Iris pigment epithelial cell (primary cell): ENCODE data around the gene KLC3.

Experiments used
- DNase-seq: peaks from one replicate; pipeline ENCODE4 v3.0.0-alpha.2; 2011; ENCODE audit warnings: low read depth

Gene KLC3

GRCh38 chr19:45349126-45349415 is 8.5 kb downstream of the KLC3 start:
- no peak for DNase-seq

DNA sequence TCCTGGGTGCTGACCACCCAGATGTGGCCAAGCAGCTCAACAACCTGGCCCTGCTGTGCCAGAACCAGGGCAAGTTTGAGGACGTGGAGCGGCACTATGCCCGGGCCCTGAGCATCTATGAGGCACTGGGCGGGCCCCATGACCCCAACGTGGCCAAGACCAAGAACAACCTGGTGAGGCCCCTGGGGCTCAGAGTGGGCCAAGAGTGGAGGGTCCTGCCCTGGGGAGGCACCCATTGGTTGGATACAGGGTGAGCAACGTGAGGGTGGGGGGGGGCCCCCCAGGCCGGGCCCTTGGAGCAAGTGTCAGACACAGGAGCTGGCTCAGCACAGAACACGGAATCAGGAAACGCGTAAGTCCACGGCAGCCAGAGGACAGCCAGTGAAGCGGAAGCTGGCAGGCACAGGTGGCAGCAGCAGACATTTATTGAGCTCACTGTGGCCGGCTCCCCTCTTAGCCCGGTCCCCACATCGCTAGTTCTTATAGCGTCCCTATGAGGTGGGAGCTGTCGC is 8.9 kb downstream of the KLC3 start:
- DNase-seq = no peak

DNA sequence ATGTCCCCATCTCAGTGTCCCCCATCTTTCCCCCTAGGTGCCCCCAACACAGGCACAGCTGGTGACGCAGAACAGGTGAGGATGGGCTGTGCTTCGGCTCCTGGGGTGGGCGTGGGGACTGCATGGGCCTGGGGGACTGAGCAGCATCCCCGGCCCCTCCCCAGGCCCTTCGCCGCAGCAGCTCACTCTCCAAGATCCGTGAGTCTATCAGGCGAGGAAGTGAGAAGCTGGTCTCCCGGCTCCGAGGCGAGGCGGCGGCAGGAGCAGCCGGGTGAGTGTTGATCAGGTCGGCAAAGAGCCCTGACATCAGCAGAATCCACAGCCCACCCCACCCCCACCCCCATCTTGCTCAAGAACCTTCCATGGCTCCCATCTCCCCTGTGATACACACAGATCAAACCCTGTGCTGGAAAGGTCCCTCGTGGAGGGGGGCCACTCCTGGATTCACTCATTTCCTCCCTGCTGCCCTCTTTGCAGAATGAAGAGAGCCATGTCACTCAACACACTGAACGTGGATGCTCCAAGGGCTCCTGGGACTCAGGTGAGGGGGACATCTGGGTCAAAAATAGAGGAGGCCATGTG is 10.0 kb downstream of the KLC3 start:
- DNase-seq = no peak

- no peak for DNase-seq
These were observed 10.9 kb downstream of the KLC3 start for GRCh38 chr19:45351401-45351952.

DNA sequence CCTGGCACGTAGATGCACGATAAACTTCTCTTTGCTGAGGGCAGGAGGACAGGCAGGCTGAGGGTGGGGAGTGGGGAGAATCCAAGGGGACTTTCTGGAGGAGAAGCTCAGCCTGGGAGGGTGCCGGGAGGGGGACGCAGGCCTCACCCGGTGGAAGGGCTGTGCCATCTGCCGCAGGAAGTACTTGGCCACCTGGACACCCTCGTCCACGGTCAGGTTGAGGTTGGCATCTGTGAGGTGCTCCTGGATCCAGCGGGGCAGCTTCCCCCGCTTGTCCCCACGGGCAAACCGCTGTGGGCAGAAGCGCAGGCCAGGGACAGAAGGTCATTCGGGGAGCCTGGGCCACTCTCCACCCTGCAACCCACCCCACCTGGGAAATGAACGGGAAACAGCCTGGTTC is 11.5 kb downstream of the KLC3 start:
- DNase-seq = no peak

GRCh38 chr19:45352471-45352870 is 11.9 kb downstream of the KLC3 start:
- DNase-seq = no peak

DNA sequence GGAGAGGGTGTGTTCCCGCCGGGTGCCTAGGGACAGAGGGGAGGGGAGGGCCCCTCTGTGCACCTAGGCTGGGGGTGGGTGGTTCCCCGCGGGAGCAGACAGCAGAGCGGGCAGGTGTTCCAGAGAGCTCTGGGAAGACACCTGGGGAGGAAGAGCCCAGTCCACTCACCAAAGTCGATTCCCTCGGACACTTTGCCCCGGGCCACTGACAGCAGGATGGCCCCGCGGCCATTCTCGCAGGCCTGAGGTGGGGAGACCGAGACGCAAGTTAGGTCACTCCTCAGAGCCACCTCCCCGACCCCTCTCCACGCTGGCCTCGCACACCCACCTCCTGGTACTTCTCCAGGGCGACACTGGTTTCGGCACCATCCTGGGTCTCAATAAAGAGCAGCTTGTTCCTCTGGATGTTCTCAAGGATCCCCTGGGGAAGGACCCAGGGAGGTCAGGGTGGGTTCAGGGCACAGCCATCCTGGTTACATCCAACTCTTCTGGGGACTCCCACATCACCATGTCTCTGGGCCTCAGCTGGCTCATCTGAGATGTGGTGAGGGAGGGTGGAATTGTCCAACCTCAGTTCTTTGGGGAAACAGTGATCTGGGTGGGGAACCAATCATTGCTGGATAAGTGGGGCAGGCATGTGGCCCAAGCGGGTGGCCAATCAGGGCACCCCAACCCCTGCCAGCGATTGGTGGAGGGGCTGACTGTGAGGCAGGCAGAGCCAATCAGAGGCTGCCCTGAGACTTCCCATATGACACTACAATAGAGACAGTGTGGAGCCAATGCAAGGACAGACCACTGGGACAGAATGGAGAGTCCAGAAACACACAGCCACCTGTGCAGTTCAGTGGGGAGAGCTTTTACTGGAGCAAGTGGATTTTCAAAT is 12.6 kb downstream of the KLC3 start:
- peak; percentile 15 for DNase-seq

- DNase-seq = no peak
These were observed 13.8 kb downstream of the KLC3 start for GRCh38 chr19:45354241-45354842.

- no peak for DNase-seq
These were observed 14.9 kb downstream of the KLC3 start for GRCh38 chr19:45355402-45355801.

DNA sequence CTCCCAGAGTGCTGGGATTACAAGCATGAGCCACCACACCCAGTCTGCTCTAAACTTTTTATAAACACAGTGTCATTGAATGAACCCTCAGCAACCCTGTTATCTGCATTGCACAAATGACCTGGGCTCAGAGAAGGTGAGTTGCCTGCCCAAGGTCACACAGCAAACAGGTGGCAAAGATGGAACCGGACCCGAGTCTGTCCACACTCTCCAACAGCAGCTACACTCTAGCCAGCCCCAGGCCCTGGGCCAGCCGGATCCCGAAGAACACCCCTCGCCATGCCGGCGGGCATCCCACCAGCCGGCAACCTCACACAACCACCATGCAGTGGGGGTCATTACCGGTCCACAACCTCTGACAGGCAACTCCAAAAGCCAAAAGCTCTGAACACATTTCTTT is 15.4 kb downstream of the KLC3 start:
- no peak for DNase-seq

- DNase-seq = no peak
These were observed 16.4 kb downstream of the KLC3 start for GRCh38 chr19:45356760-45357444.

GRCh38 chr19:45357445-45357783 is 16.9 kb downstream of the KLC3 start:
- no peak for DNase-seq

GRCh38 chr19:45358213-45358792 is 17.8 kb downstream of the KLC3 start:
- DNase-seq = no peak

DNA sequence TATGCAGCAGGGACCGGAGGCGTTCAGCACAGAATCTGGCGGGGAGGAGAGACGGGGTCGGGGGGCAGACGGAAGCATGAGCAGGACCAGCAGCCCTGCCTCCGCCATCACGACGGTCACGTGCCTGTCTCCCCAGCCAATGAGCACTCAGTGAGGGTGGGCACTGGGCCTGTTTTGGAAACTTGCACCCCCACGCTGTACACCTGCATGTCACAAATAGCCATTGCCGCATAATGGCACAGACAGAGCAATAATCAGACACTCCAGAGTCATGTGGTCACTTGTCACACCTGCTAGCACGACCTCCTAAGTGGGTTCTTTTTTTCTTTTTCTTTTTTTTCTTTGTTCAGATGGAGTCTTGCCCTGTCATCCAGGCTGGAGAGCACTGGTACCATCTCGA is 21.1 kb downstream of the KLC3 start:
- no peak for DNase-seq

DNA sequence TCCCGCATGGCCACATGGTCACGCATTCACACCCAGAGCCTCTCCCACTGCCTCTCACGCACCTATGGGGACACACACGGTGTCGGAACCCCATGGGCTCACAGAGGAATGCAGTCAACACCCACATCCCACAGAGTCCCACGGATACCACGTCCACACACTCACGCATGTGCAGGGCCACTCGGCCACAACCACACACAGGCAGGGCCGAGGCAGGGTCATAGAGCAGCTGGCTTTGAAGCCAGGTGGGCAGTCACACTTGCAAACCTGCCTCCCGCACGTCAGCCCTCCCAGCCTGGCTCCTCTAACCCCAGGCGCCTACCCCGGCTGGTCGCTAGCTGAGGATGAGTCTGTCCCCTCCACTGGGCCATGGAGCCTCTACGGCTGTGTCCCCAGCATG is 21.7 kb downstream of the KLC3 start:
- DNase-seq = no peak

DNA sequence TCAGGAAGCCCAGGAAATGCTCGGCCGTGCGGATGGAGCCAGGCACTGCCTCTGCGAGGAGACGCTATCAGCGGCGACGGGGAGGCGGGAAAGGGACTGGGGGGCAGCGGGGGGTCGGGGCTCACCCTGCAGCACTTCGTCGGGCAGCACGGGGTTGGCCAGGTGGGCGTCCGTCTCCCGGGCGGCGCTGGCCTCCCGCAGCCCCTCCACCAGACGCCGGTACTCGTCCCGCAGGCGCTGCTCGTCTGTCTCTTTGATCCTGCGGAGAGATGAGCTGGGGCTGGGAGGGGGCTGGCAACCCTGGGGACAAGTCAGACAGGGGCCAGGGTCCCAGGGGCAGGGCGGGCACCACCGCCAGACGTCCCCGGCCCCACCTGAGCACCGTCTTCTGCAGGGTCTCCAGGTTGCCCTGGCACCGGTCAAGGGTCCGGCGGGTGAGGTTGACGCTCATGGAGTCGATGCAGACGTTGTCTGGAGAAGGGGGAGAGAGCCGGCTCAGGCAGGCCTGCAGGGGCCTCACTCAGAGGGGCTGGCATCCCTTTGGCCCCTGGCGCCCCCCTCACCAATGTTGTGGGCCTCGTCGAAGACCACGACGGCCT is 23.4 kb downstream of the KLC3 start:
- DNase-seq = no peak

GRCh38 chr19:45364696-45365095 is 24.1 kb downstream of the KLC3 start:
- DNase-seq = no peak

GRCh38 chr19:45368127-45368526 is 27.6 kb downstream of the KLC3 start:
- DNase-seq = no peak

- no peak for DNase-seq
These were observed 28.3 kb downstream of the KLC3 start for GRCh38 chr19:45368737-45369340.

- DNase-seq = peak; percentile 99
These were observed 30.1 kb downstream of the KLC3 start, which contains the start of gene ERCC2 for GRCh38 chr19:45370410-45371204. TSS of gene ERCC2 (minus strand) at chr19:45370573. CDS start at chr19:45370540, 33 bp downstream.
